HG02840 (cell line): Measurements from ENCODE around the gene RBM19.
"Not testable (repeated sequence)": the region's sequence is repeated elsewhere in the genome, so short reads cannot be mapped to it uniquely, and the experiment has no call there.

ENCODE experiments used
- ATAC-seq: cut with Tn5 transposase; IDR thresholded peaks from one replicate; pipeline ENCODE4 v1.9.1; 2021; ENCODE audit warnings: mild to moderate bottlenecking, moderate library complexity, moderate number of reproducible peaks; ENCODE audit not compliant: unreplicated experiment, low FRiP score

RBM19 gene

GRCh38 chr12:113906411-113907200, 59.5 kb downstream of the RBM19 start:
- ATAC-seq: no peak

GRCh38 chr12:113905829-113906228, 60.3 kb downstream of the RBM19 start:
- no peak for ATAC-seq

- no peak for ATAC-seq
Observed at GRCh38 chr12:113903381-113903863, 62.7 kb downstream of the RBM19 start.

- ATAC-seq: not testable (repeated sequence)
Observed at GRCh38 chr12:113901319-113901718, 64.8 kb downstream of the RBM19 start.

GRCh38 chr12:113900716-113901115, 65.4 kb downstream of the RBM19 start:
- no peak for ATAC-seq

GRCh38 chr12:113899561-113900471, 66.3 kb downstream of the RBM19 start:
- no peak for ATAC-seq

GRCh38 chr12:113899042-113899560, 67.0 kb downstream of the RBM19 start:
- ATAC-seq: no peak

GRCh38 chr12:113898466-113898865, 67.7 kb downstream of the RBM19 start:
- ATAC-seq: no peak

- no peak for ATAC-seq
Observed at GRCh38 chr12:113897406-113897805, 68.7 kb downstream of the RBM19 start.

- ATAC-seq: no peak
Observed at GRCh38 chr12:113896841-113897240, 69.3 kb downstream of the RBM19 start.

- ATAC-seq: no peak
Observed at GRCh38 chr12:113896194-113896593, 69.9 kb downstream of the RBM19 start.

- no peak for ATAC-seq
Observed at GRCh38 chr12:113895176-113895575, 70.9 kb downstream of the RBM19 start.

- ATAC-seq: no peak
Observed at GRCh38 chr12:113894697-113895096, 71.4 kb downstream of the RBM19 start.

- ATAC-seq: no peak
Observed at GRCh38 chr12:113893221-113893620, 72.9 kb downstream of the RBM19 start.

- ATAC-seq: no peak
Observed at GRCh38 chr12:113892556-113892955, 73.6 kb downstream of the RBM19 start.

GRCh38 chr12:113891739-113892520, 74.2 kb downstream of the RBM19 start:
- no peak for ATAC-seq

- no peak for ATAC-seq
Observed at GRCh38 chr12:113891167-113891692, 74.9 kb downstream of the RBM19 start.

GRCh38 chr12:113889891-113890581, 76.1 kb downstream of the RBM19 start:
- no peak for ATAC-seq

GRCh38 chr12:113889076-113889475, 77.0 kb downstream of the RBM19 start:
- ATAC-seq: no peak
